Neural cell (in vitro differentiated cells): ENCODE measurements around the gene IRF9. TPM values are rescaled to one million over a fixed set of nuclear protein-coding genes. Genes with fewer than 3 reads are reported as not detected.

ENCODE experiments used
- H2AFZ ChIP-seq: fragments of 200-600, 300-800 bp; sonication (generic), shearing (Covaris generic); 2 replicates; pipeline ENCODE4 v1.6.0; 2014; ENCODE audit warnings: low read depth, mild to moderate bottlenecking, antibody characterized with exemption, low read length, moderate library complexity
- H3F3A ChIP-seq: fragments of 200-600 bp; shearing (Covaris generic); 2 replicates; pipeline ENCODE4 v1.6.1; 2016; ENCODE audit warnings: mild to moderate bottlenecking, moderate library complexity, mixed read lengths, antibody characterized with exemption, low read length; ENCODE audit not compliant: insufficient read depth, poor library complexity, severe bottlenecking
- H3K27ac ChIP-seq: fragments of 200-600, 300-800 bp; sonication (generic), shearing (Covaris generic); 2 replicates; pipeline ENCODE4 v1.5.1; 2014; ENCODE audit warnings: mild to moderate bottlenecking, low read length, moderate library complexity
- H3K27me3 ChIP-seq: fragments of 300-800, 200-600 bp; sonication (generic), shearing (Covaris generic); 2 replicates; pipeline ENCODE4 v1.6.0; 2014; ENCODE audit warnings: mild to moderate bottlenecking, low read depth, low read length, moderate library complexity; ENCODE audit not compliant: insufficient read depth
- H3K36me3 ChIP-seq: fragments of 300-800, 200-600 bp; sonication (generic), shearing (Covaris generic); 2 replicates; pipeline ENCODE4 v1.5.1; 2014; ENCODE audit warnings: mild to moderate bottlenecking, antibody characterized with exemption, low read length, moderate library complexity; ENCODE audit not compliant: insufficient read depth
- H3K4me2 ChIP-seq: fragments of 300-800, 200-600 bp; sonication (generic), shearing (Covaris generic); 2 replicates; pipeline ENCODE4 v1.6.0; 2014; ENCODE audit warnings: mild to moderate bottlenecking, low read length
- H3K4me3 ChIP-seq: fragments of 300-800, 200-600 bp; sonication (generic), shearing (Covaris generic); 2 replicates; pipeline ENCODE4 v1.5.1; 2014; ENCODE audit warnings: mild to moderate bottlenecking, low read length, moderate library complexity
- H3K79me2 ChIP-seq: fragments of 200-600 bp; shearing (Covaris generic); replicated peaks from 2 replicates; pipeline ENCODE4 v1.6.0; 2014; ENCODE audit warnings: mild to moderate bottlenecking, low read length, moderate library complexity; ENCODE audit not compliant: insufficient read depth
- H3K9ac ChIP-seq: fragments of 300-800, 200-600 bp; sonication (generic), shearing (Covaris generic); 2 replicates; pipeline ENCODE4 v1.6.1; 2016; ENCODE audit warnings: mild to moderate bottlenecking, low read length, mixed read lengths
- H3K9me2 ChIP-seq: fragments of 200-600 bp; shearing (Covaris generic); 2 replicates; pipeline ENCODE4 v1.6.1; 2016; ENCODE audit warnings: mild to moderate bottlenecking, low read length, mixed read lengths; ENCODE audit not compliant: insufficient read depth
- H3K9me3 ChIP-seq: fragments of 200-600, 300-800 bp; sonication (generic), shearing (Covaris generic); 2 replicates; pipeline ENCODE4 v1.6.1; 2016; ENCODE audit warnings: mild to moderate bottlenecking, mixed run types, low read length, moderate library complexity, mixed read lengths
- H4K20me1 ChIP-seq: fragments of 200-600 bp; shearing (Covaris generic); 2 replicates; pipeline ENCODE4 v1.6.1; 2016; ENCODE audit warnings: mild to moderate bottlenecking, mixed run types; ENCODE audit not compliant: insufficient read depth
- EP300 ChIP-seq: fragments of 450-650 bp; conservative IDR thresholded peaks from 2 replicates; pipeline ENCODE4 v1.6.1; 2014; ENCODE audit warnings: antibody characterized with exemption, mild to moderate bottlenecking, moderate library complexity; ENCODE audit not compliant: poor library complexity, severe bottlenecking
- EZH2 ChIP-seq: fragments of 200-600, 300-800 bp; shearing (Covaris generic), sonication (generic); IDR thresholded peaks from 2 replicates; pipeline ENCODE4 v1.6.1; 2014; ENCODE audit warnings: antibody characterized with exemption, low read length, borderline replicate concordance, mild to moderate bottlenecking; ENCODE audit not compliant: insufficient read depth, poor library complexity, severe bottlenecking
- MXI1 ChIP-seq: fragments of 450-650 bp; conservative IDR thresholded peaks from 2 replicates; pipeline ENCODE4 v1.6.1; 2014; ENCODE audit warnings: antibody characterized with exemption, mild to moderate bottlenecking; ENCODE audit not compliant: poor library complexity, severe bottlenecking
- POLR2AphosphoS5 ChIP-seq: IDR thresholded peaks from 2 replicates; pipeline ENCODE4 v1.6.1; 2012
- RAD21 ChIP-seq: fragments of 450-650 bp; conservative IDR thresholded peaks from 2 replicates; pipeline ENCODE4 v1.6.1; 2014; ENCODE audit warnings: antibody characterized with exemption, mild to moderate bottlenecking, moderate library complexity
- REST ChIP-seq: IDR thresholded peaks from 2 replicates; pipeline ENCODE4 v1.6.1; 2012; ENCODE audit warnings: borderline replicate concordance
- SMC3 ChIP-seq: fragments of 450-650 bp; conservative IDR thresholded peaks from 2 replicates; pipeline ENCODE4 v1.6.1; 2014; ENCODE audit warnings: antibody characterized with exemption, mild to moderate bottlenecking, moderate library complexity; ENCODE audit not compliant: poor library complexity
- TAF1 ChIP-seq: IDR thresholded peaks from 2 replicates; pipeline ENCODE4 v1.6.1; 2012; ENCODE audit warnings: low read depth
- polyA plus RNA-seq: library from polyadenylated mRNA; depleted of rRNA; stranded (reverse); fragments of >200 nt; gene quantifications from 2 replicates; pipeline ENCODE4 v1.2.3, GENCODE V29; 2014
- TF ChIP-seq, protein P1 (sequence below): fragments of 450-650 bp; IDR thresholded peaks from 2 replicates; pipeline ENCODE4 v1.5.1; 2014; ENCODE audit warnings: antibody characterized with exemption, mild to moderate bottlenecking, moderate library complexity; ENCODE audit not compliant: poor library complexity, severe bottlenecking

The IRF9 gene
- polyA plus RNA-seq, 1 donor from 2014 or later: 19.6 TPM

DNA sequence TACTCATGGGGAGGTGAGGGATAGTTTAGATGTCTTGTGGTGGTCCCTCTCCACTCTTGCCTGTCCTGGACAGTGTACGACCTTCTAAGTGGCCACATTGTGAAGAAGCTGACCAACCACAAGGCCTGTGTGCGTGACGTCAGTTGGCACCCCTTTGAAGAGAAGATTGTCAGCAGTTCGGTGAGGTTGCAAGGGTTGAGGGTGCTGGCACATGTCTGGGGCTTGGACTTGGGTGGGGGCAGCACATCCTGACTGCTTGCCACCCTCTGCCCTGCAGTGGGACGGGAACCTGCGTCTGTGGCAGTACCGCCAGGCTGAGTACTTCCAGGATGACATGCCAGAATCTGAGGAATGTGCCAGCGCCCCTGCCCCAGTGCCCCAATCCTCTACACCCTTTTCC is 38.2 kb upstream of the IRF9 start:
- H3K27ac ChIP-seq: no peak overlapping the region
- H3K36me3 ChIP-seq: no peaks in the 10 kb centered on the region
- no peak overlapping the region for H2AFZ ChIP-seq
- H3K9me2 ChIP-seq: no peaks in the 10 kb centered on the region
- no peak overlapping the region for H3K4me2 ChIP-seq
- H3K9ac ChIP-seq: no peak overlapping the region
- H3K9me3 ChIP-seq: no peaks in the 10 kb centered on the region
- H3K27me3 ChIP-seq: no peaks in the 10 kb centered on the region
- no peaks in the 10 kb centered on the region for H3K79me2 ChIP-seq
- no peak overlapping the region for H3K4me3 ChIP-seq
- H4K20me1 ChIP-seq: no peaks in the 10 kb centered on the region
- TF ChIP-seq, protein P1, sequence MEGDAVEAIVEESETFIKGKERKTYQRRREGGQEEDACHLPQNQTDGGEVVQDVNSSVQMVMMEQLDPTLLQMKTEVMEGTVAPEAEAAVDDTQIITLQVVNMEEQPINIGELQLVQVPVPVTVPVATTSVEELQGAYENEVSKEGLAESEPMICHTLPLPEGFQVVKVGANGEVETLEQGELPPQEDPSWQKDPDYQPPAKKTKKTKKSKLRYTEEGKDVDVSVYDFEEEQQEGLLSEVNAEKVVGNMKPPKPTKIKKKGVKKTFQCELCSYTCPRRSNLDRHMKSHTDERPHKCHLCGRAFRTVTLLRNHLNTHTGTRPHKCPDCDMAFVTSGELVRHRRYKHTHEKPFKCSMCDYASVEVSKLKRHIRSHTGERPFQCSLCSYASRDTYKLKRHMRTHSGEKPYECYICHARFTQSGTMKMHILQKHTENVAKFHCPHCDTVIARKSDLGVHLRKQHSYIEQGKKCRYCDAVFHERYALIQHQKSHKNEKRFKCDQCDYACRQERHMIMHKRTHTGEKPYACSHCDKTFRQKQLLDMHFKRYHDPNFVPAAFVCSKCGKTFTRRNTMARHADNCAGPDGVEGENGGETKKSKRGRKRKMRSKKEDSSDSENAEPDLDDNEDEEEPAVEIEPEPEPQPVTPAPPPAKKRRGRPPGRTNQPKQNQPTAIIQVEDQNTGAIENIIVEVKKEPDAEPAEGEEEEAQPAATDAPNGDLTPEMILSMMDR: no peak
- TF ChIP-seq REST (no peak), TAF1 (no peak), RAD21 (no peak), POLR2AphosphoS5 (no peak), MXI1 (no peak), EP300 (no peak), SMC3 (no peak), EZH2 (no peak)
- H3F3A ChIP-seq: no peaks in the 10 kb centered on the region

DNA sequence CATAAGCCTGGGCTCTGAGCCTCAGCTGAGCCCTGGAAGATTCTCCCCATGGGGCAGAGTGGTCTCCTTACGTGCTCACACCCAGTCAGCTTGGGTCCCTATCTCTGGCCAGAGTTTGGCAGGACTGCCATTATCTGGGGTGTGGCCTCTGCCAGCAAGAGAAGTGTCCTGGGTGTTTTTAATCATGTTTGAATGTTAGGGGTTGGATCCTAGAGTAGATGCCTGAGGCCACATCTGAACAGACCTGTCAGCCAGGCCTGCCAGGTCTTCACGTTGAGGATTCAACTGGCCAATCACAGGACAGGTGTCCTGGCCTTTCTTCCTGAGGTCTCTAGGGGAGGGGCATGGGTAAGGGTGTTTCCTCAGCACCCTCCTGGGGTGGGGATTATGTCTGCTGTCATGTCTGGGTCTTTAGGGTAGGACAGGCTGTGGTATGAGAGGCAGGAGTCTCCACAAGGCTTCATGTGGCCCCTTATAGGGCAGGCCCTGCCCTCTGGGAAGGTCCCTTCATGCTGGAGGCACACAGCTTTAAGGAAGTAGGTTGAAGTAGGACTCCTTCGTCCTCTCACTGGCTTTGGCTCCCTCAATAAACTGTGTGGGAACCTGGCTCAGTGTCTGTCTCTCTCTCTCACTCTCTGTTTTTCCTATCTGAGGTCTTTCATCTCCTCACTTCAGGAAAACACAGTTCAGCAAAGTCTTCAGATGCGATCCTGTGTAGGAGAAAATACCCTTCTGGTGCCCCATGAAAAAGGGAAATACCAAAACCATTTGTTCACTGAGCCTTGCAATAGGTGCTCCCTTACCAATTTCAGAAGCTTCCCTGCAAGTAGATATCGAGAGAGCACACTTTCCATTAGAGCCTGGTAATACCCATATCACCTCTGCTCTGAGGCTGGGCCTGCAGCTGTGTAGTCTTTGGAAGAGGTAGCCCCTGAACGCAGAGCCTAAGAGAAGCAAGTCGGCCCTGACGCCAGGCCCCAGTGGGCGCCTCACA is 37.3 kb upstream of the IRF9 start:
- TF ChIP-seq RAD21 (no peak), SMC3 (no peak), TAF1 (no peak), EZH2 (no peak), REST (no peak), POLR2AphosphoS5 (no peak), MXI1 (no peak), EP300 (no peak)
- TF ChIP-seq, protein P1: no peak
- no peak overlapping the region for H3K27ac ChIP-seq

More for the DNA sequence above, 37.3 kb upstream of the IRF9 start:
- no peaks in the 10 kb centered on the region for H3K36me3 ChIP-seq
- H3K4me2 ChIP-seq: no peak overlapping the region
- no peak overlapping the region for H2AFZ ChIP-seq
- H3K4me3 ChIP-seq: no peak overlapping the region
- H3K9me3 ChIP-seq: no peaks in the 10 kb centered on the region
- H3K9ac ChIP-seq: no peak overlapping the region
- no peaks in the 10 kb centered on the region for H3K27me3 ChIP-seq
- H3F3A ChIP-seq: no peaks in the 10 kb centered on the region
- H4K20me1 ChIP-seq: no peaks in the 10 kb centered on the region
- no peaks in the 10 kb centered on the region for H3K79me2 ChIP-seq
- H3K9me2 ChIP-seq: no peaks in the 10 kb centered on the region
